Adrenal gland (tissue), 12 donors: ENCODE data around the gene GPR135. TPM values are rescaled to one million over a fixed set of nuclear protein-coding genes. Genes with fewer than 3 reads are reported as not detected.

Experiments used
- DNase-seq, 7 donors: peaks; one replicate each; pipeline ENCODE4 v3.0.0-alpha.2; 2019 to 2020
- H3K27ac ChIP-seq, 5 donors: fragments of 200-600 bp; sonication (generic) in 4 of 5; 1 replicate in 3 of 5; 2 replicates in 2 of 5; pipeline versions ENCODE4 v1.5.1 to v1.8.0; 2016 to 2020; ENCODE audit warnings: mild to moderate bottlenecking in 1 of 5
- H3K27me3 ChIP-seq: fragments of 200-600 bp; 2 replicates; pipeline ENCODE4 v1.8.0; 2021
- H3K36me3 ChIP-seq, 2 donors: fragments of 200-600 bp; replicated peaks in 1 of 2; 1 replicate in 1 of 2; 2 replicates in 1 of 2; pipeline versions ENCODE4 v1.5.1 to v1.8.0; 2018 to 2022
- H3K4me1 ChIP-seq, 2 donors: fragments of 200-600 bp; replicated peaks in 1 of 2; 1 replicate in 1 of 2; 2 replicates in 1 of 2; pipeline versions ENCODE4 v1.5.1 to v1.8.0; 2018 to 2021
- H3K4me3 ChIP-seq, 4 donors: fragments of 200-600 bp; sonication (generic) in 3 of 4; one replicate each; pipeline ENCODE4 v1.5.1; 2016 to 2018
- H3K9me3 ChIP-seq, 3 donors: fragments of 200-600 bp; sonication (generic) in 1 of 3; replicated peaks in 1 of 3; 1 replicate in 2 of 3; 2 replicates in 1 of 3; pipeline versions ENCODE4 v1.5.1 to v1.8.0; 2016 to 2021
- CTCF ChIP-seq, 6 experiments: fragments of 450-650 bp in 4 of 6; fragments of 200-600 bp in 2 of 6; sonication (generic) in 1 of 6; IDR thresholded peaks; 1 replicate in 5 of 6; 2 replicates in 1 of 6; pipeline versions ENCODE4 v1.5.1 to v1.8.0; 2016 to 2021; ENCODE audit warnings: antibody characterized with exemption in 6 of 6, mild to moderate bottlenecking in 2 of 6, moderate library complexity in 1 of 6
- POLR2A ChIP-seq, 2 donors: fragments of 450-650 bp; IDR thresholded peaks; one replicate each; pipeline ENCODE4 v1.6.1; 2017; ENCODE audit warnings: antibody characterized with exemption in 2 of 2, mild to moderate bottlenecking in 2 of 2, moderate library complexity in 1 of 2
- WGBS, 4 donors: extraction: QIAGEN DNeasy Blood & Tissue Kit in 2 of 4; methylation state at CpG; one replicate each; pipeline versions ENCODE4 v1.1.5 to v1.1.7; 2013 to 2017; 5-methylcytosine and 5-hydroxymethylcytosine counted together
- intact Hi-C, 2 donors: fragments of 100-400 bp; cut with DNase I; formaldehyde crosslinking; loops; one replicate each; pipeline versions ENCODE4 v1.14.1 to v1.15.0; 2022 to 2023
- polyA plus RNA-seq, 3 donors: library from polyadenylated mRNA; stranded (reverse); fragments of 200-250 nt in 2 of 3; fragments of 350-450 nt in 1 of 3; fragmentation: Illumina TruSeq in 1 of 3; extraction: RNeasy Lipid Tissue Mini Kit (QIAGEN cat#74804) in 1 of 3; gene quantifications; one replicate each; pipeline ENCODE4 v1.2.3, GENCODE V29; 2013 to 2014
- total RNA-seq, 9 donors: library from RNA; depleted of rRNA in 4 of 9; stranded (reverse); fragments of >200 nt in 4 of 9; fragments of 120-200 nt in 1 of 9; fragmentation: NEBNext Ultra II Directional in 1 of 9; extraction: Animal tissue kit (Norgen Biotek cat#: 25700) in 1 of 9; gene quantifications; one replicate each; pipeline versions ENCODE4 v1.1.0 to v1.2.4, GENCODE V29; 2013 to 2023
- donor health status: healthy with polysubstance abuse.
- donor health status: Bipolar disorder and iron deficiency.
- donor health status: DM: yes; HTN: yes; CAD: no.
- donor health status: DM: no; HTN: no; CAD: no.
- donor health status: DM: no; HTN: no; CAD: no.
- donor health status: DM: yes; HTN: yes; CAD: no.

GPR135 gene
- total and polyA plus RNA-seq, 12 donors = 2.3 to 8.6 (median 4.5) TPM

GRCh38 chr14:59438195-59438647 is 27.0 kb downstream of the GPR135 start:
- no peaks in the 10 kb centered on the region for H3K27me3 ChIP-seq
- no peaks in the 10 kb centered on the region for H3K9me3 ChIP-seq
- DNase-seq = no peak
- intact Hi-C loops = no loop called here
- TF ChIP-seq POLR2A (IDR thresholded peaks at IDR 0.05) (no peak), CTCF (IDR thresholded peaks at IDR 0.05) (no peak)
- no peak overlapping the region for H3K4me3 ChIP-seq
- WGBS, 4 donors = 76 to 96% (median 94%) methylated on average over 1 of the region's 1 CpG
- H3K36me3 ChIP-seq = no peaks in the 10 kb centered on the region
- no peak overlapping the region for H3K27ac ChIP-seq
- H3K4me1 ChIP-seq = no peaks in the 10 kb centered on the region

- Histone ChIP-seq H3K27ac (no peak overlapping the region), H3K4me1 (no peaks in the 10 kb centered on the region), H3K36me3 (no peaks in the 10 kb centered on the region), H3K27me3 (no peaks in the 10 kb centered on the region), H3K9me3 (no peaks in the 10 kb centered on the region), H3K4me3 (no peak overlapping the region)
- no peak for TF ChIP-seq CTCF (IDR thresholded peaks at IDR 0.05)
- no peak for TF ChIP-seq POLR2A (IDR thresholded peaks at IDR 0.05)
- 67 to 81% (median 74%) methylated on average over 1 of the region's 1 CpG for WGBS, 4 donors
- intact Hi-C loops = no loop called here
- no peak for DNase-seq
These were observed 29.2 kb downstream of the GPR135 start for GRCh38 chr14:59435987-59436386.

- WGBS, 4 donors = 86 to 95% (median 90%) methylated on average over 3 of the region's 3 CpGs
- intact Hi-C loops = no loop called here
- H3K4me1 ChIP-seq = no peaks in the 10 kb centered on the region
- DNase-seq = no peak
- no peaks in the 10 kb centered on the region for H3K27me3 ChIP-seq
- no peak overlapping the region for H3K4me3 ChIP-seq
- H3K27ac ChIP-seq = no peak overlapping the region
- H3K36me3 ChIP-seq = no peaks in the 10 kb centered on the region
- H3K9me3 ChIP-seq = no peaks in the 10 kb centered on the region
- no peak for TF ChIP-seq CTCF (IDR thresholded peaks at IDR 0.05)
- TF ChIP-seq POLR2A (IDR thresholded peaks at IDR 0.05) = no peak
These were observed 30.1 kb downstream of the GPR135 start for GRCh38 chr14:59435101-59435500.

- no peaks in the 10 kb centered on the region for H3K9me3 ChIP-seq
- intact Hi-C loops = no loop called here
- H3K4me3 ChIP-seq = no peak overlapping the region
- WGBS, 4 donors = 92 to 95% (median 94%) methylated on average over 4 of the region's 4 CpGs
- H3K27me3 ChIP-seq = no peaks in the 10 kb centered on the region
- no peaks in the 10 kb centered on the region for H3K4me1 ChIP-seq
- H3K36me3 ChIP-seq = no peaks in the 10 kb centered on the region
- no peak for DNase-seq
- no peak overlapping the region for H3K27ac ChIP-seq
- no peak for TF ChIP-seq POLR2A (IDR thresholded peaks at IDR 0.05)
- no peak for TF ChIP-seq CTCF (IDR thresholded peaks at IDR 0.05)
These were observed 35.4 kb downstream of the GPR135 start for GRCh38 chr14:59429790-59430189.
